GM12873 (cell line): ENCODE results near the gene ZFYVE27.

Experiments
- CTCF ChIP-seq: IDR thresholded peaks from 2 replicates; pipeline ENCODE4 v1.5.1; 2012; ENCODE audit warnings: low read depth, mild to moderate bottlenecking, moderate library complexity, low read length, control low read depth; ENCODE audit not compliant: insufficient read depth; ENCODE audit errors: missing control alignments

ZFYVE27 gene

DNA sequence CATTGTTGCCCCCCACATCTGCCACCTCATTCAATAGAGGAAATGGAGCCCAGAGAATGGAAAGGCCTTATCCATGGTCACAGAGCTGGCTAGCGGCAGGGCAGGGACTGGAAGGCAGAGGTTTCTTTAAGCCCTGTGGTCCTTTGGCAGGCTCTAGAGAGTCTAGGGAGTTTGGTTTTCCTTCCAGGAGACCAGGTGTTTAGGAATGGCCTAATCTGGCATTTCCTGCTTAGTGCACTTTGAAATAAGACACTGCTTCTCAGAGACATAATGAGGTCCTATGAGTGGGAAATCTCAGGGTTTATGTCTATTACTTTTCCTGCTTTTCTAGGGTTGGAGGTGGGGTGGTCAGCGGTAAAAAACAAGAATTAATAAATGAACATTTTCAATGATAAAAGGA, 17.3 kb upstream of the ZFYVE27 start:
- no peak for TF ChIP-seq CTCF

GRCh38 chr10:97721871-97722780, 14.8 kb upstream of the ZFYVE27 start:
- TF ChIP-seq CTCF, result no peak

- TF ChIP-seq CTCF, result no peak
Observed at GRCh38 chr10:97723001-97723400, 13.9 kb upstream of the ZFYVE27 start.

DNA sequence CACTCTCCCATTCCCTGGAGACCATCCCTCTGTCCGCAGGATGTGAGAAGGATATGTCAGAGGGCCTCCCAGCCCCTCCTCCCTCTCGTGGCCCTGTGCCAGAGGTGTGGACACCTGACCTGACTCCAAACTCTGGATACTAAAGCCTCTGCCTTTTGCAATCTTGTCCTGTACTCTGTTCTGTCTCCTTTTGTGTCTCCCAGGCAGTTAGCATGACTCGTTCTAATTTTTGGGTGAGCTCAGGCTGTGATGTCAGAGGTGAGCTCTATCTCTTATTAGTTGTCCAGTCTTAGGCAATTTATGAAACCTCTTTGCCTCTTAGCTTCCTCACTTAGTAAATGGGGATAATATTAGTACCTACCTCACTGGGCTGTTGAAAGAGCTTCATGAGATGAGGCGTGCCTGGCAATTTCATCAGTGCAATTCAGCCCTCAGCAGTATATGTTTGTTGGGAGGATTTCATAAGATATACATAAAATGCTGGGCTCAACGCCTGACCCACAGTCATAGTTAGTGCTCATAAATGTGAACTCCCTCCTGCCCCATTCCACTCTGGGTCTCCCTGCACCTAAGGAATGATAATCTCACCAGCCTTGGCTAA, 12.5 kb upstream of the ZFYVE27 start:
- no peak for TF ChIP-seq CTCF

- TF ChIP-seq CTCF, result no peak
Observed at GRCh38 chr10:97726636-97727178, 10.2 kb upstream of the ZFYVE27 start.

- TF ChIP-seq CTCF, result no peak
Observed at GRCh38 chr10:97729014-97729413, 7.9 kb upstream of the ZFYVE27 start.

- TF ChIP-seq CTCF, result peak; percentile 90
Observed at GRCh38 chr10:97731346-97732051, 5.4 kb upstream of the ZFYVE27 start.
